GM19324 (cell line): ENCODE results near the gene TDRD1.

Experiments
- ATAC-seq: cut with Tn5 transposase; IDR thresholded peaks from one replicate; pipeline ENCODE4 v1.9.1; 2021; ENCODE audit warnings: mild to moderate bottlenecking, moderate library complexity; ENCODE audit not compliant: unreplicated experiment, low FRiP score

TDRD1 gene

DNA sequence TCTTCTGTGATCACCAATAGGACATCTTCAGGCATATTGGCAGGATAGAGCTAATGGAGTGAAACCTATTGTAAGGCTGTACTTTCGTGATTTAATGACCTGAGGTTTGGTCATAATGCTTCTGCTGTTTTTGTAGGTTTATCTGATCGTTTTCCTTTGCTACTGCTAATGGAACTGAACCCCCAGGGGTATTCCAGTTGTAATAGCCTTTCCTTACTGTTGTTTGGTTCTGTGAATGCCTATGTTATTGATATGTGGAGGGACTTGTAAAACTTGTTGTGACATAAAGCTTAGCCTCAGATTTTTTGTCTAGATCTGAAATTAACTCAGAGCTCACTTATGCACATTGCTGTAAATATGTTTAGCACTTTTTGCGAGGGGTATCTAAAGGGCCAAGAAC lies 49.0 kb downstream of the TDRD1 start:
- ATAC-seq = no peak

DNA sequence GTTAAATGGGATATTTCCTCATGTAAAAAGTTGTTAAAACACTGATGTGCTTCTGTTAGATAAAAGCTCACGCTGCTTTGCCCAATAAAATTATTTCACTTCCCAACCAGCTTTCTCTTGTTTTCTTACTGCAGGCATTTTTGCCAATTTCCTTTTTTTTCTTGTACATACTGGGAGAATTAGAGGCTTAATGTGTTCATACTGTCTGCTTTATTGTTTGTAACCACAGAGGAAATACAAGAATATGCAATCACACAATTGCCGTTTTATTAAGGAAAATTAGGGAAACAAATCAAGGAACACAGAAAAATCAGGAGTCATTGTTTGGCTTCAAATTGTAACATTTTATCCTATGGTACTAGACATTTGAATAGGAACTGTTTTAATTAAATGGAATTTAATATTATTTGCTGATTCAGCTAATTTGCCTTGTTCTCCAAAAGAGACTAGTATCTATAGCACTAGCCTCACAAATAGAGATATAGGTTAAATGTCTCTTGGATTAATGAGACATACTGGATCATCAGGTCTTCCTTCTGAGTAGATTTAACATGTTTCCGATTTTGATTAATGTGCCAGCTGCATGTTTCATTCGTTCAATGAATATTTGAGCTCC lies 53.5 kb downstream of the TDRD1 start:
- no peak for ATAC-seq

DNA sequence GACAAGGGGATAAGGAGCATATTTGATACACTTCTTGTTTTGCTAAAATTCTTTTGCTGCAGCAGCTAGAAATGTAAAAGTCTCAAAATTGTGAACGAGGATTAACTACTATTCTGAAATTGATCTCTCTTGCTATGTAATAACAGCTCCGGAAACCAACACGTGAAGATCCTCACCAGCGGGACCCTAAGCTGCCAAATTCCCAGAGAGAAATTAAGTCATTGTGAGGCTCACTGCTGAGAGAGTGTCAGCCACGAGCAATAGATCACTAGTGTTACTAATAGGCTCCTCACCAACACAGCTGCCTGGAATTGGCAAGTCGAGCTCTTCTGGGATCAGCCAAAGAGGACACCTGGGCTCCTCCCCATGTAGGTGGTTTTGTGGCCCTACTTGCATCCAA lies 54.3 kb downstream of the TDRD1 start:
- ATAC-seq = no peak

DNA sequence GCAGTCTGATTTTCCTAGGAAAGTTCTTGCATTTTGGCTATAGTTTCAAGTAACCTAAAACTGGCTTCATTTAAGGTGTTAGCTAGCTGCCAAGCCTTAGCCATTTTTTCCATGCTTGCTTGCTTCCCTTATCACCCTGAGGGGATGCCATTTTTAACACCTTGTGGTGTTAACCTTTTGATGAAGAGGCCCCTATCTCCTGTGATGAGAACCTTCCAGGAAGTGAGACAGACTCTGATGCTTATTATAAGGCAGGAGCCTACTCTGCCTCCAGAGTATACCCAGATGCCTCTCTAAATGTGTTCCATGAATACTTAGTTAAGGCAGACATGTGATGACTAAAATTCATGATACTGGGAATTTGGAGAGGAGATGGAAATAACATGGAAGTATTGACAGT lies 55.0 kb downstream of the TDRD1 start:
- no peak for ATAC-seq

DNA sequence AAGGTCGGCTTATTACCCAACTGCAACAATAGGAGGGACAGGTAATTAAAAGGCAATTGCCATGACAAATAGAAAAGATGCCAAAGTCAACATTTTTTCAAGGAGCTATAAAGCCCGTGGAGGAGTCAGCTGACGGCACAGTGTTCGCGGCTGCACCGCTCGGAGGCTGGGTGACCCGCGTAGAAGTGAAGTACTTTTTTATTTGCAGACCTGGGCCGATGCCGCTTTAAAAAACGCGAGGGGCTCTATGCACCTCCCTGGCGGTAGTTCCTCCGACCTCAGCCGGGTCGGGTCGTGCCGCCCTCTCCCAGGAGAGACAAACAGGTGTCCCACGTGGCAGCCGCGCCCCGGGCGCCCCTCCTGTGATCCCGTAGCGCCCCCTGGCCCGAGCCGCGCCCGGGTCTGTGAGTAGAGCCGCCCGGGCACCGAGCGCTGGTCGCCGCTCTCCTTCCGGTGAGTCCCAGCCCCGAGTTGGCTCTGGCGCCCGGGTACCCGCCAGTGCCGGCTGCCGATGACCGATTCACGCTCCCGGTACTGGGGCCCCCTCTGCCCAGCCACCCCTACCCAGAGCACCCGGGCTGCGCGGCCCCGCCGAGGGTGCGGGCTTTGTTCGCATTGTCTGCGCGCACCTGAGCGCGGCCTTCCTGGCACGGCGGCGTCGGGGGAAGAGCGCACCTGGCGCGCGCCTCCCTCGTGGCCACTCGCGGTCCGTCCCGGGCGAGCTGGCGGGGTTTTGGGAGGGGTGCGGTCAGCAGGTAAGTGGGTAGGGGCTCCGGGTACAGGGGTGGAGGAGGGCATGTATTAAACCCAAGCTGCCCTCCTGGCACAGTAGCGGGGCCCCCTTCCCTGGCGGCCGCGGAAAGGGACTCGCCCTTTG lies 60.2 kb downstream of the TDRD1 start, which contains the start of gene VWA2:
VWA2 (plus strand) TSS at position 138 of the 877 bp plus-strand sequence. CDS start 9,460 bp downstream, outside the sequence.
- ATAC-seq = no peak

DNA sequence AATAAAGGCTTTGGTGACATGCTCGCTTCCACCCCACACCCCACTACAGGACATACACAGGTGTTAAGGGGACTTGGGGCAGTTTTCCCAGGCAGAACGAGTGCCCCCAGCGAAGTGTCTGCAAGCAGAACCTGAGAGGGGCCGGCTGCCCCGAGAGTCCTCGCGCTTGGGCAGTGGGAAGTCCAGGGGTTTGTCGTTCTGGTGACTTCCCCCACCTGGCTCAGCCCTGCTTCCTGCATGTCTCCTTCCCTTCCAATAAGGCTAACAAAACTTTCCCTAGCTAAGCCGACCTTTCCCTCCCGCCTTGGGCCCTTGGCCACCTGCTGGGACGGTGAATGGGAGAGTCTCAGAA lies 60.8 kb downstream of the TDRD1 start:
- no peak for ATAC-seq

DNA sequence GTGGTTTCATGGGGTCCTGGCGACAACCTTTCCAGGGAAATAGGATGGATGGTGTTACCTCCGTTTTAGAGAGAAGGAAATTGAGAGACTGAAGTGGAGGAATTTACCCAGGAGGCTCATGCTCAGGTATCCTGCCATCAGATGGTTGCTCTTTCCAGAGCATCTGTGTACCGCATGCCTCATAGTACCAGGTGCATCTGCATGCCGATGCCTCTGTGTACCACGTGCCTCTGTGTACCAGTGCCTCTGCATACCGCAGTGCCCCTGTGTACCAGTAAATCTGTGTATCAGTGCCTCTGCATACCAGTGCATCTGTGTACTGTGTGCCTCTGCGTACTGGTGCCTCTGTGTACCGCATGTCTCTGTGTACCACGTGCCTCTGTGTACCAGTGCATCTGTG lies 63.1 kb downstream of the TDRD1 start:
- no peak for ATAC-seq

DNA sequence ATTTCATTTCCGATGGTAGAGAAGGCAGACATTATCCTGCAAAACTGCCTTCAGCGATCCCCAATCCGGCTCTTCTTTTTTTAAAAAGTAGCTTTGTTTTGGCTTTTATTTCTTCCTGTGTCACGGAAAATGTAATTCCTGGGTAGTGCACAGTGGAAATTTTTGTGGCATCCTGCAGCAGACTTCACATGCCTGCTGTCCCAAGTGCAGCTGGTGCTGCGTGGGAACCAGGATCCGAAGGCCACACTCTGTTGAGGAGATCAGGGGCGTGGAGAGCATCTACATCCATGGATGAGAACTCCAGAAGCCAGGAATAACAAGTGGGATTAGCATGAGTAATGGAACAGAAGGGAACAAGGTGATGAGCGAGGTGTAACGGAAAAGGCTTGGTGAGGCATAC lies 64.5 kb downstream of the TDRD1 start:
- ATAC-seq = no peak

DNA sequence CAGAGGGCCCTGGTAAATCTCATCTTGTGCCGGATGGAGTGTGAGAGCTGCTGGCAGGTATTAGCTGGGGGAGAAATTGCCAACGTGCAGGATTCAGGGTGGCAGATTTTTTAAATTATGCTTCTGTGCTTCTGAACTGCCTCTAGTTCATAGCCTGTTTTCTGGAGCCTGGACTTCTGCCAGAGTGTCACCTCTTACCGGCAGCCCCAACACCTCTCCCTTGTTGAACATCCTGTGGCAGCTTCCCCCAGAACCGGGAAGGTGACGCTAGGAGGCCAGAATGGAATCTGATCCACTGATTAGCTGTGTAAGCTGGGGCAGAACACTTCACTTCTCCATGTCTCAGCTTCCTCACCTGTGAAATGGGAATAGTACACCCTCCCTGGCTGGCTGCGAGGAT lies 65.0 kb downstream of the TDRD1 start:
- ATAC-seq = no peak

DNA sequence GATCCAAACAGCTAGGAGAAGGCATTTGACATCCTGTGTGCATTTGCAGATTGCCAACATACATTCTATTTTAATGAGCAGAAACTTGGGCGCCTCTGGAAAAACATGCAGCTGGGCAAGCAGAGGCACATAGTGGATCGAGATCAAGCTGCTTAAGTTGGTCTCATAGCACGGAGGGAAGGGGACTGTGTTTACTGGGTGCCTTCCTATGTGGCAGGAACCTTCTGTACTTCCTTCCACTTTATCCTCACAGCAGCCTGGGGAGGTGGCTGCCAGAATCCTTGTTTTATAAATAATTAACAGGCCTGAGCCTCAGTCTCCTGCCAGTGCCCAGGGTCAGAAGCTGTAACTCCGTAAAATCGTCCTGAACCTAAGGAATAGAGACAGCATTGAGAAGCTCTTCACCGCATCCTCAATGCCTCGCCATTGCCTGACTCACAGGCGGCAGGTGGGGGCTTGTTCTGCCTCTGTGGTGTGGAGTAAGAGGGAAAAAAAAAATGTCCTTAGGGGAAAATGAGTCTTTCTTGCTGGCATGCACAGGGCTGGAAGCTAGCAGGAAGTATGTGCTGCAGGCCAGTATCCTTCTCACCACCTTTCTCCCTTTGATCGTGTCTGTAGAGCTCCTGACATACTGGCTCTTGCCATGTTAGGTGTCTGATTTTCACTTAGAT lies 66.1 kb downstream of the TDRD1 start:
- no peak for ATAC-seq

DNA sequence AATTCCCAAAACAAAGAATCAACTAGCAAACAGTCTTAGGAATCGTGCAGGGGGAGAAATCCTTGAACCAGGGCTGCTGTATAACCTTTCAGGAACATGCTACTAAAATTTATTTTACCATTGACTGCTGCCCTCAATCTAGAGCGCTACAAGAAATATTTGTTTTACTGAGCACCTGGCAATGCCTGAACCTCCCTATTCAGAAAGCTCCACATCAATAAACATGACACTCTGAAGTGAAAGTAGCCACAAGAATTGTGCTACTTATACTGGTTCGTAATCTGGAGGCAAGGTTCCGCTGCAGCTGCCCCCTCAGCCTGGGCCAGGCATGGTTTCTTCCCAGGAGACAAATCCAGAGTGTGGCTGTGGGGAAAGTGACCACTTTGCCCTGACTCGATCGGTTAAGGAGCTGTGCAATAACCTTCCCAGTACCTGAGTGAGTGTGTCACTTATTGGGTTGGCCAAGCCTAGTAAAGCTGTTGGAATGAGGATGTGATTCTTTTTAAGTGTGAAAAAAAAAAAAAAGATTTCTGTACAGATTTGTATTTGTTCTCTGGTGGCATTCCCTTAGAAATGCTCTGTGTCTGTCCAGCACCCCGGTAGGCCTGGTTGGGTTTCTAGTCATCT lies 67.6 kb downstream of the TDRD1 start:
- no peak for ATAC-seq

DNA sequence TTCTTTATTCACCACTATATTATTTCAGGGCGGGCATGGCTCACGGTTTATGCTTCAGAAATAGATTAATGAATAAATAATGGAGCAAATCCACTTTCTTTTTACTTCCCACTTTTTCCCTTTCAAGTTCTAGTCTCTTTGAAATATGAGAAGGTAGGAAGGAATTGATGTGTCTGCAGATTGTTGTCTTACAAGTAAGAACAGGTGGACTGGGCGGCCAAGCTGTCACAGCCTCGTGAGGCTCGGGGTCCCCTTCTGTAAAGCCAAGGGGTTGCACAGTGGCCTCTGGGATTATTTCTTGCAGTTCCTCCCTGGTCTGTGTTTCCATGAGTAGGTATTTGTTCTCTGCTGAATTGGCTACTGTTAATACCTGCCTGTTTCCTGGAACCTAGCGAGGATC lies 71.1 kb downstream of the TDRD1 start:
- no peak for ATAC-seq

DNA sequence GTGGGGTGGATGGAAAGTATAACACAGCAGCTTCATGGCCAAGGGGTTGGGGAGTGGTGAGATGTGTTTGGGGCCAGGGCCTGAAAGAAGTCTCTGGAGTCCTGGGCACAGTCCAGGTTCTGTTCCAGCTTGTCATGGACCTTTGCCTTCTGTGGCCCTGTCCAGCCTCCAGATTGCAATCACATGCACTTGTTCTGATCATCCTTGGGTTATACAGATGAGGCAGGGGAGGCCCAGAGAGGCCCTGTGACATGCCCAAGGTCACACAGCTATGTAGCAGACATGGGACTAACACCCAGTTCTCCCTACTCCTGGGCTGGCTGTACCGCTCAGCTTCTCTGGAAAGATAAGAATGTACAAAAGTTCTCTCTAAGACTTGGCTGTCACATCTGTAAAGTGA lies 71.6 kb downstream of the TDRD1 start:
- ATAC-seq = no peak

DNA sequence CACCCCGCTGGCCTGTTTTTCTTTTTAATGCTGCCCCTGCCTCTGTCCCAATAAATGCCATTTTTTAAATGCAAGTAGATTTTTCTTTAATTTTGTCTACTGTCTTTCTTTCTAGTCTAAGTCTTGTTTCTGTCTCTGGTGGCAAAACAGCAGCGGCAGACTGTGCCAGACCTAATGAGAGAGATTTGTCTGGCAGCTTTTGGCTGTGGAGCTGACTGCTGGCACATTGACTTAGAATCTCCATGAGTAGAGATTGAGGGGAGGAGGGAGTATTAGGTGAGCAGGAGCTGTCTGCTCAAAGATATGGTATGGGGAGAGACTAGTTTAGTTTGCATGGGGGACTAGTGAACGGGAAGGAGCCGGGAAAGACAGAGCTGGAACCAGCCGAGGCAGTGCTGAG lies 72.9 kb downstream of the TDRD1 start:
- no peak for ATAC-seq

DNA sequence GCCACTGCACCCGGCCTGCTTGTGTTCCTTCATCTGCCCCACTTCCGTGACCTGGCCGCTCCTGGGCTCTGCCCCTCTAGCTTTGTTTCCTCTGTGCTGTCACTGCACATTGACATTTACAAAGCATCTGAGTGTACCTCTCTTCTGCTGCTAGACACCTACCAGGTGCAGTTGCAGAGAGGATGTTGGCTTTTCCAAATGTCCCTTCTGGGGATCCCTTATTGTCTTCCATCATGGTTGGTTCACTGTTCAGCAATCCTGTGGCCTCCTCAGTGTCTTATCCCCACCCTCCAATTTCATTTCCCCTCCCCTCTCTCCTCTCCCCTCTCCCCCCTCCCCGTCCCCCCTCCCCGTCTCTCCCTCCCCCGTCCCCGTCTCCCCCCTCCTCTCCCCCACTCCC lies 73.7 kb downstream of the TDRD1 start:
- no peak for ATAC-seq

DNA sequence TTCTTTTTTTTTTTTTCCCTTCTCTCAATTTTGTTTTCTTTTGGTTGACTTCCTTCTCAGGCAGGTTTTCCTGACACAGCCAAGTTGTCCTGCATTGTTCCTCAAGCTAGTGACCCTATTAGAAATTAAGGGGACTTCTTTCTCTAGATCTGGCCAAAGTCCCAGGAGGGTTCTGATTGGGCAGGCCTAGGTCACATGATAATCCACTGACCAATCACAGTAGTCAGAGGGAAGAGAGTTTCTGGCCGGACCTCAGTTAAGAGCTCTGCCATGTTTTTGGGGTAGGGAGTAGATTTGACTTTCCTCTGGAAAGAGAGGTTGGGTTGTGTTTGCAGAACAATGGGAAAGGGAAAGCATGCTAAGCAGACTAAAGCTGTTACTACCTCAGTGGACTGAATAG lies 76.1 kb downstream of the TDRD1 start:
- no peak for ATAC-seq

DNA sequence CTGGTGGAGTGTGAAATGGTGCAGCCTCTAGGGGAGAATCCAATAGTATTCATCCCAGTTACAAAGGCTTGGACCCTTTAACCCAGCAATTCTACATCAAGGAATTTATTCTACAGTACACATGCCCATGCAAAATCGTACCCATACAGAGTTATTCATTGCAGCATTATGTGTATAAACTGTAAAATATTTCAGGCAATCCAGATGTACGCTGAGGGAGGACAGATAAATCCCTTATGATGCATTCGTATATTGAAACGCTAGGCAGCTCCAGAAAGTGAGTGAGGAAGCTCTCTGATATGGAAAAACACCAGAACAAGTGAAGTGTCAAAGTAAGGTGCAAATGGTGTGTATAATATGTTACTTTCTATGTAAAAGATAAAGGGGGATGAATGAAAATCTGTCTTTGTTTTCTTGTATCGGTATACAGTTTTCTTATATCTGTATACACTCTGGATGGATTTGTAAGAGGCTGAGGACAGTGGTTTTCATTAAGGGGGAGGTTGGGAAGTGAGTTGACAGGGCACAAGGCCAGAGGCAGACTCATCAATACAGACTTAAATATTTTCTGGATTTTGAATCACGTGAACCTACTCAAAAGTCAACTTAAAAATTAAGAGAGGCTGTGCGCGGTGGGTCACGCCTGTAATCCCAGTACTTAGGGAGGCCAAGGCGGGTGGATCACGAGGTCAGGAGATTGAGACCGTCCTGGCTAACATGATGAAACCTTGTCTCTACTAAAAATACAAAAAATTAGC lies 77.0 kb downstream of the TDRD1 start:
- ATAC-seq = no peak

DNA sequence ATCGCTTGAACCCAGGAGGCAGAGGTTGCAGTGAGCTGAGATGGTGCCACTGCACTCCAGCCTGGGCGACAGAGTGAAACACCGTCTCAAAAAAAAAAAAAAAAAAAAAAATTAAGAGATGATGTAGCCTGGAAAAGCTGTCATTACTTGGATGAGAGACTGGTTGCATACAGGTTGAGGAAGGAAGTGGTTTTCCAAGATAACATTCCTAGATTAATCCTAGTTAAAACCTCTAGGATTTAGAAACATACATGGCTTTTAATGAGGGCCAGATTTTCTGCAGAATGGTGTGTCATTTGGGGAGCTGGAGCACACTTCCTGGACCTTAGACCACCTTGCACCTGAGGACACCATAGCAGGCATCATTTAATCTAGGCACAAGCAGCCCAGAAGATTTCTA lies 77.7 kb downstream of the TDRD1 start:
- ATAC-seq = no peak

DNA sequence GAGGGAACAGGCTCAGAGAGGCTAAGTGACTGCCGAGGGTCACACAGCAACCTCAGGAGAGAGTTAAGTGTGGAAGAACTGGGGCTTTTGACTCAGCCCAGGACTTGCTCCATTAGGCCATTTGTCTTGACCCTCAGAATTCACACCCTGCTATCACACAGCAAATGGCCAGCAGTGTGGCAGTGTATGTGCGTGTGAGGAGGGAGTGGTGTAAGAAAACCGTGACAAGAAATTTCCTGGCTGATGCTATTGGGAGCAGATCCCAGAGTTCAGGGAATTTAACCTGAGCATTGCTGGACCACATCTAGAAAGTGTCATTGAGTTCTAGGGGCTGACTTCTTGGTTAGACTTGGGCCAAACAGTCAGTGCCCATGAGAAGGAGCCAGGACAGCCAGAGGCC lies 78.3 kb downstream of the TDRD1 start:
- ATAC-seq = no peak

DNA sequence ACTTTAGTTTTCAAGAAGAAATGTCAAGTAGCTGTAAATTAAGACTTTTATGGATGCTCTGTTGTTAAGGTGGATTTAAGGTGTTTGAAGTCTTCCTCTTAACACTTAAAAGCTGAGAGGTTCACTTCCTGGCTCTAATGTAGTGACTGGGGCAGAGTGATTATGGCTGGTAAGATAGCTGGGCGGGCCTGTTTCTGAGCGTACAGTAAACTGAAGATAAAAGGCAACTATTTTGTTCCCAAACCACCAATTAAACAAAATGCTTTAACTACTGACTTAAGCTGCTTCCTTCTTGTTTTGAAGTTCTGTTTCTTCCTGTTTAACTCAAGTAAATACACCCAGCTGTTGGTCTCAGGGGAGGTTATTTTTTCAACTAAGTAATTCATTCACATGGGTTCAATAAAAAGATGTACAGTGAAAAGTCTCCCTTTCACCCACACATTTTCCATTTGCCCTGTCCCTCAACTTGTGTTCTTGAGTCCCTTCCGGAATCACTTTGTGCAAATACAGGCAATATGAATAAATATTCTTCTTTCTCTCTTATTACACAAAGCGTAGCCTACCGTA lies 79.2 kb downstream of the TDRD1 start:
- ATAC-seq = no peak
